Measurements from ENCODE around the gene RAP1GAP2.

The RAP1GAP2 gene

GRCh38 chr17:2936351-2936750 is 140.1 kb downstream of the RAP1GAP2 start:
- ChIA-PET POLR2A (no interaction called here), CTCF (no interaction called here)
- no peak for DNase-seq (ENCODE audit: extremely low spot score)
- TF ChIP-seq BHLHE40 (IDR thresholded peaks at IDR 0.05; ENCODE audit: borderline replicate concordance) (no peak), TARDBP (IDR thresholded peaks at IDR 0.05) (no peak), NFRKB (IDR thresholded peaks at IDR 0.05) (no peak), SP1 (IDR thresholded peaks at IDR 0.05) (no peak), ARNT (IDR thresholded peaks at IDR 0.05) (no peak), SUZ12 (IDR thresholded peaks at IDR 0.05) (no peak), HDGF (IDR thresholded peaks at IDR 0.05; ENCODE audit: borderline replicate concordance) (no peak), FOXA1 (IDR thresholded peaks at IDR 0.05) (no peak), L3MBTL2 (conservative IDR thresholded peaks at IDR 0.05) (no peak), CTBP1 (IDR thresholded peaks at IDR 0.05; ENCODE audit: borderline replicate concordance) (no peak), LEF1 (IDR thresholded peaks at IDR 0.05; ENCODE audit: borderline replicate concordance) (no peak), FOXK2 (IDR thresholded peaks at IDR 0.05) (no peak), FOXM1 (IDR thresholded peaks at IDR 0.05; ENCODE audit: borderline replicate concordance) (no peak), ZNF384 (IDR thresholded peaks at IDR 0.05) (no peak), PKNOX1 (IDR thresholded peaks at IDR 0.05) (no peak), ELF4 (IDR thresholded peaks at IDR 0.05) (no peak)

GRCh38 chr17:2936771-2937321 is 140.6 kb downstream of the RAP1GAP2 start:
- CTCF ChIA-PET = no interaction called here
- POLR2A ChIA-PET = no interaction called here
- no peak for DNase-seq (ENCODE audit: extremely low spot score)
- TF ChIP-seq TARDBP (IDR thresholded peaks at IDR 0.05) = no peak
- TF ChIP-seq BHLHE40 (IDR thresholded peaks at IDR 0.05; ENCODE audit: borderline replicate concordance) = no peak
- no peak for TF ChIP-seq FOXM1 (IDR thresholded peaks at IDR 0.05; ENCODE audit: borderline replicate concordance)
- TF ChIP-seq CTBP1 (IDR thresholded peaks at IDR 0.05; ENCODE audit: borderline replicate concordance) = no peak

- DNase-seq (ENCODE audit: extremely low spot score) = no peak
- ChIA-PET CTCF (interaction anchor here (0.6 to 0.8 kb wide), 2 partner anchors 12 to 75 kb away, joined by 4 read pairs; no protein-coding TSS in a partner anchor), POLR2A (no interaction called here)
- TF ChIP-seq NFRKB (IDR thresholded peaks at IDR 0.05) (no peak), LEF1 (IDR thresholded peaks at IDR 0.05; ENCODE audit: borderline replicate concordance) (no peak), PKNOX1 (IDR thresholded peaks at IDR 0.05) (no peak), TARDBP (IDR thresholded peaks at IDR 0.05) (no peak), ELF4 (IDR thresholded peaks at IDR 0.05) (no peak), ZNF384 (IDR thresholded peaks at IDR 0.05) (no peak), FOXM1 (IDR thresholded peaks at IDR 0.05; ENCODE audit: borderline replicate concordance) (no peak), FOXK2 (IDR thresholded peaks at IDR 0.05) (no peak), SP1 (IDR thresholded peaks at IDR 0.05) (no peak), HDGF (IDR thresholded peaks at IDR 0.05; ENCODE audit: borderline replicate concordance) (no peak), SUZ12 (IDR thresholded peaks at IDR 0.05) (no peak), ARNT (IDR thresholded peaks at IDR 0.05) (no peak), FOXA1 (IDR thresholded peaks at IDR 0.05) (no peak), CTBP1 (IDR thresholded peaks at IDR 0.05; ENCODE audit: borderline replicate concordance) (no peak)
These were observed 141.2 kb downstream of the RAP1GAP2 start for GRCh38 chr17:2937331-2938003.

- CTCF ChIA-PET = no interaction called here
- no peak for TF ChIP-seq FOXK2 (IDR thresholded peaks at IDR 0.05)
- TF ChIP-seq FOXM1 (IDR thresholded peaks at IDR 0.05; ENCODE audit: borderline replicate concordance) = no peak
- no peak for TF ChIP-seq HDGF (IDR thresholded peaks at IDR 0.05; ENCODE audit: borderline replicate concordance)
- no peak for TF ChIP-seq CTBP1 (IDR thresholded peaks at IDR 0.05; ENCODE audit: borderline replicate concordance)
- no peak for TF ChIP-seq ZNF384 (IDR thresholded peaks at IDR 0.05)
- no peak for TF ChIP-seq FOXA1 (IDR thresholded peaks at IDR 0.05)
- no peak for TF ChIP-seq L3MBTL2 (conservative IDR thresholded peaks at IDR 0.05)
- no peak for TF ChIP-seq ELF4 (IDR thresholded peaks at IDR 0.05)
- no peak for TF ChIP-seq BHLHE40 (IDR thresholded peaks at IDR 0.05; ENCODE audit: borderline replicate concordance)
- TF ChIP-seq SP1 (IDR thresholded peaks at IDR 0.05) = no peak
- no peak for TF ChIP-seq TARDBP (IDR thresholded peaks at IDR 0.05)
- no peak for TF ChIP-seq NFRKB (IDR thresholded peaks at IDR 0.05)
- TF ChIP-seq ARNT (IDR thresholded peaks at IDR 0.05) = no peak
- no peak for TF ChIP-seq SUZ12 (IDR thresholded peaks at IDR 0.05)
- no peak for TF ChIP-seq LEF1 (IDR thresholded peaks at IDR 0.05; ENCODE audit: borderline replicate concordance)
- POLR2A ChIA-PET = no interaction called here
- no peak for DNase-seq (ENCODE audit: extremely low spot score)
These were observed 143.6 kb downstream of the RAP1GAP2 start for GRCh38 chr17:2939714-2940351.

- CTCF ChIA-PET = no interaction called here
- no peak for DNase-seq (ENCODE audit: extremely low spot score)
- POLR2A ChIA-PET = no interaction called here
- TF ChIP-seq ELF4 (IDR thresholded peaks at IDR 0.05) (no peak), FOXK2 (IDR thresholded peaks at IDR 0.05) (no peak), ARNT (IDR thresholded peaks at IDR 0.05) (no peak), TARDBP (IDR thresholded peaks at IDR 0.05) (no peak)
These were observed 144.1 kb downstream of the RAP1GAP2 start for GRCh38 chr17:2940352-2940751.

- CTCF ChIA-PET = no interaction called here
- no peak for DNase-seq (ENCODE audit: extremely low spot score)
- POLR2A ChIA-PET = no interaction called here
- TF ChIP-seq CTBP1 (IDR thresholded peaks at IDR 0.05; ENCODE audit: borderline replicate concordance) = no peak
- no peak for TF ChIP-seq ARNT (IDR thresholded peaks at IDR 0.05)
- TF ChIP-seq PKNOX1 (IDR thresholded peaks at IDR 0.05) = no peak
- TF ChIP-seq FOXA1 (IDR thresholded peaks at IDR 0.05) = no peak
- no peak for TF ChIP-seq TARDBP (IDR thresholded peaks at IDR 0.05)
- TF ChIP-seq ELF4 (IDR thresholded peaks at IDR 0.05) = no peak
- no peak for TF ChIP-seq ZNF384 (IDR thresholded peaks at IDR 0.05)
- no peak for TF ChIP-seq BHLHE40 (IDR thresholded peaks at IDR 0.05; ENCODE audit: borderline replicate concordance)
- TF ChIP-seq NFRKB (IDR thresholded peaks at IDR 0.05) = no peak
- TF ChIP-seq SP1 (IDR thresholded peaks at IDR 0.05) = no peak
- TF ChIP-seq FOXM1 (IDR thresholded peaks at IDR 0.05; ENCODE audit: borderline replicate concordance) = no peak
- TF ChIP-seq LEF1 (IDR thresholded peaks at IDR 0.05; ENCODE audit: borderline replicate concordance) = no peak
- no peak for TF ChIP-seq HDGF (IDR thresholded peaks at IDR 0.05; ENCODE audit: borderline replicate concordance)
- TF ChIP-seq SUZ12 (IDR thresholded peaks at IDR 0.05) = no peak
- TF ChIP-seq FOXK2 (IDR thresholded peaks at IDR 0.05) = no peak
- no peak for TF ChIP-seq L3MBTL2 (conservative IDR thresholded peaks at IDR 0.05)
These were observed 147.7 kb downstream of the RAP1GAP2 start for GRCh38 chr17:2943981-2944380.

Measured in HEK293T (cell line).